Posterior cingulate gyrus (tissue), 11 donors: Measurements from ENCODE around the gene COL1A1.

ENCODE experiments used
- DNase-seq, 10 donors: peaks; one replicate each; pipeline versions ENCODE4 v3.0.0 to v3.0.0-alpha.2; 2020 to 2021; ENCODE audit warnings: mixed read lengths in 3 of 10
- intact Hi-C: fragments of 100-400 bp; cut with DNase I; formaldehyde crosslinking; loops from one replicate; pipeline ENCODE4 v1.15.1; 2023

COL1A1 gene

GRCh38 chr17:50189550-50190292, 11.7 kb downstream of the COL1A1 start:
- intact Hi-C loops, result no loop called here
- no peak for DNase-seq

GRCh38 chr17:50188921-50189549, 12.4 kb downstream of the COL1A1 start:
- DNase-seq, result no peak
- intact Hi-C loops, result no loop called here

GRCh38 chr17:50188531-50188920, 12.9 kb downstream of the COL1A1 start:
- no peak for DNase-seq
- intact Hi-C loops, result no loop called here

DNA sequence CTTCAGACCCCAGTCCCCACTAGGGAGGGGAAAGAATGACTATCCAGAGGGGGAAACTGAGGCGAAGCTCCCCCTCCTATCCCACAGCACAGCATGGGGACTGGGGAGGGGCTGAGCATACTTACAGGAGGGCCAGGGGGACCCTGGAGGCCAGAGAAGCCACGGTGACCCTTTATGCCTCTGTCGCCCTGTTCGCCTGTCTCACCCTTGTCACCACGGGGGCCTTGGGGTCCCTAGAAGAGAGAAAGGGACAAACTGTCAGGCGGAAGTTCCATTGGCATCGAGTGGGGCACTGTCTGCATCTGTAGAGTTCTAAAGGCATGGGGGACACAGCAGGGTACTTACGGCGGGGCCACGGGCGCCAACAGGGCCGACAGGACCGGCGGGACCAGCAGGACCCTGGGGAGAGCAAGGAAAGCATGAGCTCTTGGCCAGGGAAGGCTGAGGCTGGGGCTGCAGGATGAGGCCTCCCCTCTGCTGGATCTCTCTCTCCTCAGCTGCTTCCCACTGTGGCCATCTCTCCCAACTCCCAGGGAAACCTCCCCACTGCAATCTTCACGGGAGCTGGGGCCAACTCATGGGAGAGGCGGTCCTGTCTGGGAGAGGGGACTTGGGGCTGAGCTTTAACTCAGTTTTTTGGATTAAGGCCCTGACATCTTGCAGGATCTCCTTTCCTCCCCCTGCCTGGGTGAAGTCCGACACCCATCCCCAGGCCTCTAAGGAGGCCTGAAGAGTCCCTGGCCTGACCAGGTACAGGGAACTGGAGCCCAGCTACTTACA, 13.5 kb downstream of the COL1A1 start:
- intact Hi-C loops, result no loop called here
- DNase-seq, result no peak

DNA sequence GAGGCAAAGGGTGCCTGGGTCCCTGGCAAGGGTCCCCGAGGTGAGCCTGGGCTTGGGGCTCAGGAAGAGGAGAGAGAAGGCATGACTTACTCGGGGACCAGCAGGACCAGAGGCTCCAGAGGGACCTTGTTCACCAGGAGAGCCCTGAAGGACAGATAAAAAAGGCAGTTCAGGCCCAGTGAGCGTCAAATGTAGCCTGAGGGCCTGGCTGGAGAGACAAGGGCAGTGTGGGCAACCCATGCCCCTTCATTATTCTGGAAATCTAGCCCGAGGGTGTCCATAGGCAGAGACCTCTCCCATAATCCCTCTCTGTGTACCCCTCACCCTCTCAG, 14.1 kb downstream of the COL1A1 start:
- intact Hi-C loops, result no loop called here
- no peak for DNase-seq

DNA sequence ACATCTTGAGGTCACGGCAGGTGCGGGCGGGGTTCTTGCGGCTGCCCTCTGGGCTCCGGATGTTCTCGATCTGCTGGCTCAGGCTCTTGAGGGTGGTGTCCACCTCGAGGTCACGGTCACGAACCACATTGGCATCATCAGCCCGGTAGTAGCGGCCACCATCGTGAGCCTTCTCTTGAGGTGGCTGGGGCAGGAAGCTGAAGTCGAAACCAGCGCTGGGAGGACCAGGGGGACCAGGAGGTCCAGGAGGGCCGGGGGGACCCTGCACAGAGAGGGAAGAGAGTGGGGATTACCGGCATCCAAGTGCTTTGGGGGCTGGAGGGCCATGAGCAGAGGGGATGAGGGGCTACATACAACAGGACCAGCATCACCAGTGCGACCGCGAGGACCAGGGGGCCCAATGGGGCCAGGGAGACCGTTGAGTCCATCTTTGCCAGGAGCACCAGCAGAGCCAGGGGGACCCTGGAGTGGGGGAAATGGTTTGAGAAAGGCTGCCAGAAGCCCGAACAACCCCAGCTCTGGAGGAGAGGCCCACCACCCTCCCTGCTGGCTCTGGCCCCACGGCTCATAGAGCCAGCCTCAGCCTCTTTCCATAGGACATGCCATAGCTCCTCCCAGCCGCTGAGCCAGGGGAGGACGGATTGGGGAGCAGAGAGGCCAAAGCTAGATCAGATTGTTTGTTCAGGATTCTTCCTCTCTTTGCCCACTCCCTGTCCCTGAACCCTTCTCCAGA, 14.6 kb downstream of the COL1A1 start:
- peak in 1 of 10 donors; percentile 66 for DNase-seq

GRCh38 chr17:50185631-50186471, 15.6 kb downstream of the COL1A1 start:
- intact Hi-C loops, result no loop called here

More for the DNA sequence above, 14.6 kb downstream of the COL1A1 start:
- intact Hi-C loops, result no loop called here

GRCh38 chr17:50184611-50185398, 16.6 kb downstream of the COL1A1 start:
- DNase-seq, result peak in 5 of 10 donors; percentile 28 to 83 (median 53)
- intact Hi-C loops, result no loop called here

More at GRCh38 chr17:50185631-50186471, 15.6 kb downstream of the COL1A1 start:
- DNase-seq, result no peak

- intact Hi-C loops, result no loop called here
Observed at GRCh38 chr17:50184064-50184463, 17.4 kb downstream of the COL1A1 start.

GRCh38 chr17:50183421-50183994, 17.9 kb downstream of the COL1A1 start:
- intact Hi-C loops, result no loop called here
- peak in 1 of 10 donors; percentile 66 for DNase-seq

More at GRCh38 chr17:50184064-50184463, 17.4 kb downstream of the COL1A1 start:
- peak in 1 of 10 donors; percentile 59 for DNase-seq

DNA sequence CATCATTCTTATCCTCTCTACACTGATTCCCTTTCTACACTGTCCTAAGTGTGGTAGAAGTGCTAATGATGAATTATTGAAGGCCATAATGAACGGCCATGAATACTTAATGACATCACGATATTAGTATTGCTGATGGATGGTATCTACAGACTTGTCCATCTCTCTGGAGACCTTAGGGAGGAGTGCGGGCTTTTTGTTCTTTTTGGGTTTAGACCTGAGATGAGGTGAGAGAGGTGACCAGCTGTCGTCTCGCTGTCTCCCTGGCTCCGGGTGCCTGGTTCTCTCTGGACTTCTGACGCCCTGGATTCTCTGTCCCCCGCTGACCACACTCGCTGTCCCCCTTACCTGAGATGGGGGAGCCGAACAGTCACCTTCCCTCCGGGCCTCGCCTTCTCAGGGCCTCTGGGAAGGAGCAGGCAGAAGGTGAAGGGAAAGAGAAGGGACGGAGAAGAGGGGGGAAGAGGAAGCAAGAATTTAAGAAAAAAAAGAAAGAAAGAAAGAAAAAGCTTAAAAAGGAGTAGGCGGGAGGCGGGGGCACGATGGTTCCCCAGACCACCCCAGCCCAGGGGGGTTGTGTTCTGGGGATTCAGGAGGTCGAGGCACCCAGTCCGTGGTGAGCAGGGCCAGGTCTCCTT, 18.5 kb downstream of the COL1A1 start:
- DNase-seq, result peak in 1 of 10 donors; percentile 59
- intact Hi-C loops, result no loop called here

GRCh38 chr17:50181591-50182560, 19.6 kb downstream of the COL1A1 start:
- peak in 2 of 10 donors; percentile 54 to 72 for DNase-seq
- intact Hi-C loops, result no loop called here

DNA sequence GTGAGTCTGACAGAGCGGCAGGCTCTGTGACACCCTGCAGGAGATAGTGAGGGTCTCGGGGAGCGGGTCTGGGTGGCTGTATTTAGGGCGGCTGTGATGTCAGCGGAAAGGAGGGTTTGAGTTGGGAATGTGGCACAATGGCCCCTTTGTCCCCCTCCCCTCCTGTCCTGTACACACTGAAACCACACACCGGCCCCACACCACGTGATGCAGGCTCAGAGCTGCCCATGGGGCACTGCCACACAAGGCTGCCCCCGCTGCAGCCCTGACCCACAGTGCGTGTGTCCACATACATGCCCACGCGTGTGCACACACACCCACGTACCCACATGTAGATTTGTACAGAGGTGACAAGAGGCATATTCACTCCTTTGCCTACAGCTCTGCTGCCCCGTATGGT, 20.3 kb downstream of the COL1A1 start:
- intact Hi-C loops, result no loop called here
- DNase-seq, result peak in 8 of 10 donors; percentile 48 to 95 (median 82)

- peak in 2 of 10 donors; percentile 73 to 77 for DNase-seq
- intact Hi-C loops, result no loop called here
Observed at GRCh38 chr17:50180620-50181019, 20.8 kb downstream of the COL1A1 start.

DNA sequence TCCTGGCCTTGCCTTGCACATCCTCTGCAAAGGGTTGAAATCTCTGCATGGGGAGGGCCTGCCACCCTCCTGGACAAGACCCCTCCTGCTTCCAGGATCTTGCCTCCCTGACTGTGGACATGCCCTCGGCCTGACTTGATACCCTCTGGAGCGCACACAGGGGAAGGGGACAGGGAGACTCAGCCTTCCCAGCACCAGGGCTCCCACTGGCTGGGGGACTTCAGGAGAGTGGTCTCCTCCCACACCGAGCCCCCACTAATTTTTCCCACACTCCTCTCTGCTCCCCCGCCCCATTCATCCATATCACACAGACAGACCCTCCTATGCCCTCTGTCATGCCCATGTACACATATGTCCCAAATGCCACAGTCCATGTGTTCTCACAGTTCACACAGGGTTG, 21.3 kb downstream of the COL1A1 start:
- intact Hi-C loops, result no loop called here
- peak in 2 of 10 donors; percentile 29 to 55 for DNase-seq

DNA sequence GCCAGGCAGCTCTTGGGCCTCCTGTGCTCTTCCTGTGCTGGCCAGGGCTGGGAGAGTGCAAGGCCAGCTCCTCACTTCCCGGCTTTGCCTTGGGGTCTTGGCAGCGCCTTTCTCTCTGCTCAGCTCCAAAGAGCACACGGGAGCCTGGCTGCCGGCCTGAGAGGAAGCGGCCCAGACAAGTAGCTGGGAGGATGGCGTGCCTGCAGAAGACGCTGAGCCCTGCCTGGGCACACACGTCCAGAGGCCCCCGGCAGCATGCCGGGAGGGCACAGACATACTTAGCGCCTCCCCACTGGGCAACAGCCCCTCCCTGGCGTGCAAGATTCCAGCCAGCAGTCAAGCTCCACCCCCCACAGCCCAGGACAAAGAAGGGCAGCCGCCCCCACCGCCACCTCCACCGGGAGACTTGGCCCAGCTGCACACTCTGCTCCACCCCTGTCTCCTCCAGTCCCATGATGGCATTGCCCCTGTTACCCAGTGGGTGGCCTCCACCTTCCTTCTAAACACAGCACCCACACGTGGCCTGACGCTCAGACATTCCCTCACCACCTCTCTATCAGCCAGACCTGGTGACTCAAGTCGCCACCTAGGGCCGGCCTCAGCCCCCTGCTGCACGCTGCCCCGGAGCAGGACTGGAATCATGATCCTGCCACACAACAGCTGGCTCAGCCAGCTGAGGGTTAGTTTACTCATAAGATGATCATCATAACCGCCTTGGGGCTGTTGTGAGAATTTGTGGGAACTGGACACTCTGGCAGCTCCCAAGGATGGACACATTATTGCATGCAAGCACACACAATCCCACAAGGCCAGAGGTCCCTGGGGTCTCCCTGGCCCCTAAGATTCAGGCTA, 23.2 kb downstream of the COL1A1 start:
- peak in 5 of 10 donors; percentile 20 to 85 (median 73) for DNase-seq
- intact Hi-C loops, result no loop called here
